SU-DHL-6 (cell line): Measurements from ENCODE around the gene DPEP1.

ENCODE experiments used
- H2AFZ ChIP-seq: fragments of 200-600 bp; sonication (generic); 2 replicates; pipeline ENCODE4 v1.6.1; 2014; ENCODE audit warnings: low read depth, mild to moderate bottlenecking, moderate library complexity, mixed read lengths, antibody characterized with exemption, low read length; ENCODE audit not compliant: severe bottlenecking
- H3F3A ChIP-seq: fragments of 200-600 bp; shearing (Covaris generic); 2 replicates; pipeline ENCODE4 v1.6.0; 2016; ENCODE audit warnings: antibody characterized with exemption, mild to moderate bottlenecking; ENCODE audit not compliant: insufficient read depth
- H3K27ac ChIP-seq: fragments of 200-600 bp; sonication (generic); 2 replicates; pipeline ENCODE4 v1.5.1; 2016; ENCODE audit warnings: low read depth, mild to moderate bottlenecking, low read length, moderate library complexity, mixed read lengths
- H3K27me3 ChIP-seq: fragments of 200-600 bp; sonication (generic), shearing (Covaris generic); 2 replicates; pipeline ENCODE4 v1.6.0; 2014; ENCODE audit warnings: mild to moderate bottlenecking, low read length
- H3K36me3 ChIP-seq: fragments of 200-600 bp; sonication (generic); 2 replicates; pipeline ENCODE4 v1.6.1; 2014; ENCODE audit warnings: mild to moderate bottlenecking, low read length, mixed read lengths
- H3K4me2 ChIP-seq: fragments of 300-600, 200-600 bp; shearing (Covaris generic), sonication (generic); 2 replicates; pipeline ENCODE4 v1.6.0; 2014; ENCODE audit warnings: low read length, low read depth, mild to moderate bottlenecking; ENCODE audit not compliant: poor library complexity, severe bottlenecking
- H3K4me3 ChIP-seq: fragments of 200-600 bp; sonication (generic); 2 replicates; pipeline ENCODE4 v1.5.1; 2014; ENCODE audit warnings: antibody characterized with exemption, low read length, mild to moderate bottlenecking, mixed read lengths; ENCODE audit not compliant: insufficient read depth, poor library complexity, severe bottlenecking
- H3K79me2 ChIP-seq: fragments of 200-600 bp; sonication (generic); 2 replicates; pipeline ENCODE4 v1.6.1; 2014; ENCODE audit warnings: mild to moderate bottlenecking, low read length, moderate library complexity; ENCODE audit not compliant: insufficient read depth
- H3K9ac ChIP-seq: fragments of 200-600 bp; sonication (generic); 2 replicates; pipeline ENCODE4 v1.7.0; 2014; ENCODE audit warnings: mild to moderate bottlenecking, low read length
- H3K9me2 ChIP-seq: fragments of 200-600 bp; sonication (generic); replicated peaks from 2 replicates; pipeline ENCODE4 v1.6.1; 2014; ENCODE audit warnings: low read length; ENCODE audit not compliant: insufficient read depth
- H3K9me3 ChIP-seq: fragments of 200-600 bp; sonication (generic); 2 replicates; pipeline ENCODE4 v1.6.1; 2014; ENCODE audit warnings: low read length, mixed read lengths; ENCODE audit not compliant: insufficient read depth
- H4K20me1 ChIP-seq: fragments of 200-600 bp; sonication (generic); 2 replicates; pipeline ENCODE4 v1.6.1; 2014; ENCODE audit warnings: low read depth, mild to moderate bottlenecking, antibody characterized with exemption, low read length, moderate library complexity, mixed read lengths
- EZH2phosphoT487 ChIP-seq: fragments of 200-600 bp; sonication (generic), shearing (Covaris generic); conservative IDR thresholded peaks from 2 replicates; pipeline ENCODE4 v1.6.1; 2018; ENCODE audit warnings: mild to moderate bottlenecking, antibody characterized with exemption, low read length, moderate library complexity, mixed read lengths
- TF ChIP-seq, protein P1 (sequence below): fragments of 200-600 bp; sonication (generic); IDR thresholded peaks from one replicate; pipeline ENCODE4 v1.5.1; 2017; ENCODE audit warnings: antibody characterized with exemption, mild to moderate bottlenecking, low read length, moderate library complexity; ENCODE audit not compliant: insufficient read depth, poor library complexity, severe bottlenecking

Gene DPEP1

DNA sequence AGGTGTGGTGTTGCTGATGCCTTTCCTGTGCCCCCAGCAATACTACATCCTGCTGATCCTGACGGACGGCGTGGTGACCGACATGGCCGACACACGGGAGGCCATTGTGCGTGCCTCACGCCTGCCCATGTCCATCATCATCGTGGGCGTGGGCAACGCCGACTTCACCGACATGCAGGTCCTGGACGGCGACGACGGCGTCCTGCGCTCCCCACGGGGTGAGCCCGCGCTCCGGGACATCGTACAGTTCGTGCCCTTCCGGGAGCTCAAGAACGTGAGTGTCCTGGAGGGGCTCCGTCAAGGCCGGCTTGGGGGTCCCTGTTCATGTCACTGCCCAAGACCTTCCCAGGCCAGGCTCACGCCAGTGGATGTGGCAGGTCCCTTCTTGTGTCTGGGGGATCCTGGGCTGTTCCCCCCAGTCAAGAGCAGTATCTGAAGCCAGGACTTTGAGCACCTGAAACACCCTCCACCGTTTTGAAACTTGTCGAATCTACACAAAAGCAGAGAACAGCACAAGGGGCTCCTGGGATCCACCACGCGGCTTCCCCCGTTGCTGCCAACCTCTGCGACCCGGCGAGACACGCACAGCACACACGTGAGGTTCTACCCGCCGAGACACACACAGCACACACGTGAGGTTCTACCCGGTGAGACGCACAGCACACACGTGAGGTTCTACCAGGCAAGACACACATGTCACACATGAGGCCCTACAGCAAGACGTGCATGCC lies 17.9 kb upstream of the DPEP1 start:
- H3K36me3 ChIP-seq, result no peaks in the 10 kb centered on the region
- no peak for TF ChIP-seq EZH2phosphoT487
- TF ChIP-seq, protein P1, sequence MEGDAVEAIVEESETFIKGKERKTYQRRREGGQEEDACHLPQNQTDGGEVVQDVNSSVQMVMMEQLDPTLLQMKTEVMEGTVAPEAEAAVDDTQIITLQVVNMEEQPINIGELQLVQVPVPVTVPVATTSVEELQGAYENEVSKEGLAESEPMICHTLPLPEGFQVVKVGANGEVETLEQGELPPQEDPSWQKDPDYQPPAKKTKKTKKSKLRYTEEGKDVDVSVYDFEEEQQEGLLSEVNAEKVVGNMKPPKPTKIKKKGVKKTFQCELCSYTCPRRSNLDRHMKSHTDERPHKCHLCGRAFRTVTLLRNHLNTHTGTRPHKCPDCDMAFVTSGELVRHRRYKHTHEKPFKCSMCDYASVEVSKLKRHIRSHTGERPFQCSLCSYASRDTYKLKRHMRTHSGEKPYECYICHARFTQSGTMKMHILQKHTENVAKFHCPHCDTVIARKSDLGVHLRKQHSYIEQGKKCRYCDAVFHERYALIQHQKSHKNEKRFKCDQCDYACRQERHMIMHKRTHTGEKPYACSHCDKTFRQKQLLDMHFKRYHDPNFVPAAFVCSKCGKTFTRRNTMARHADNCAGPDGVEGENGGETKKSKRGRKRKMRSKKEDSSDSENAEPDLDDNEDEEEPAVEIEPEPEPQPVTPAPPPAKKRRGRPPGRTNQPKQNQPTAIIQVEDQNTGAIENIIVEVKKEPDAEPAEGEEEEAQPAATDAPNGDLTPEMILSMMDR, result no peak
- H2AFZ ChIP-seq, result no peak overlapping the region
- no peaks in the 10 kb centered on the region for H4K20me1 ChIP-seq
- no peaks in the 10 kb centered on the region for H3K27me3 ChIP-seq
- H3K9me2 ChIP-seq, result no peaks in the 10 kb centered on the region
- H3K27ac ChIP-seq, result no peak overlapping the region
- H3K9ac ChIP-seq, result no peak overlapping the region
- H3K4me3 ChIP-seq, result no peak overlapping the region
- no peaks in the 10 kb centered on the region for H3F3A ChIP-seq
- no peaks in the 10 kb centered on the region for H3K9me3 ChIP-seq
- H3K4me2 ChIP-seq, result no peak overlapping the region
- no peaks in the 10 kb centered on the region for H3K79me2 ChIP-seq

DNA sequence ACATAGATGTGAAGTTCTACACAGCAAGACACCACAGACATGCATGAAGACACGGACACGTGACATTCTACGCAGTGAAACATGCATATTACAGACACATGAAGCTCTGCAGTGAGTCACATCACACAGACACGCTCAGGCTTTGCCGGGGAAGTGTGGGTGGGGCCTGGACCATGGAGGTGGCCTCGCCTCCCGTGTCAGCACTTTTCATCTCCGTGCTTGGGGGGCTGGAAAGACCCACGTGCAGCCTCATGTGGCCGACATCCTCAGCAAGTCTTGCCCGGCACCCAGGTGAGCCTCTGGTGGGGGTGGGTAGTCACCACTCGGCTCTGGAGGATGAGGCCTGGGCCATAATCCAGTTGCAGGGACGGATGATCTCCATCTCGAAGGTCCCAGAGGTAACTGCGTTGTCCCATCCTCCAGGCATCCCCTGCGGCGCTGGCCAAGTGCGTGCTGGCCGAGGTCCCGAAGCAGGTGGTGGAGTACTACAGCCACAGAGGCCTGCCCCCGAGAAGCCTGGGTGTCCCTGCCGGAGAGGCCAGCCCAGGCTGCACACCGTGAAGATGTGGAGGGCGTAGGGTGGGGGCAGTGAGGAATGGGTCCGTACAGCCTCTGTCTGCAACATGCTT lies 17.3 kb upstream of the DPEP1 start:
- Histone ChIP-seq H3K9me2 (no peaks in the 10 kb centered on the region), H2AFZ (no peak overlapping the region), H3K27me3 (no peaks in the 10 kb centered on the region), H3F3A (no peaks in the 10 kb centered on the region), H4K20me1 (no peaks in the 10 kb centered on the region), H3K4me2 (no peak overlapping the region), H3K9me3 (no peaks in the 10 kb centered on the region), H3K36me3 (no peaks in the 10 kb centered on the region), H3K9ac (no peak overlapping the region), H3K79me2 (no peaks in the 10 kb centered on the region), H3K27ac (no peak overlapping the region), H3K4me3 (no peak overlapping the region)
- TF ChIP-seq EZH2phosphoT487, result no peak
- TF ChIP-seq, protein P1, result no peak

DNA sequence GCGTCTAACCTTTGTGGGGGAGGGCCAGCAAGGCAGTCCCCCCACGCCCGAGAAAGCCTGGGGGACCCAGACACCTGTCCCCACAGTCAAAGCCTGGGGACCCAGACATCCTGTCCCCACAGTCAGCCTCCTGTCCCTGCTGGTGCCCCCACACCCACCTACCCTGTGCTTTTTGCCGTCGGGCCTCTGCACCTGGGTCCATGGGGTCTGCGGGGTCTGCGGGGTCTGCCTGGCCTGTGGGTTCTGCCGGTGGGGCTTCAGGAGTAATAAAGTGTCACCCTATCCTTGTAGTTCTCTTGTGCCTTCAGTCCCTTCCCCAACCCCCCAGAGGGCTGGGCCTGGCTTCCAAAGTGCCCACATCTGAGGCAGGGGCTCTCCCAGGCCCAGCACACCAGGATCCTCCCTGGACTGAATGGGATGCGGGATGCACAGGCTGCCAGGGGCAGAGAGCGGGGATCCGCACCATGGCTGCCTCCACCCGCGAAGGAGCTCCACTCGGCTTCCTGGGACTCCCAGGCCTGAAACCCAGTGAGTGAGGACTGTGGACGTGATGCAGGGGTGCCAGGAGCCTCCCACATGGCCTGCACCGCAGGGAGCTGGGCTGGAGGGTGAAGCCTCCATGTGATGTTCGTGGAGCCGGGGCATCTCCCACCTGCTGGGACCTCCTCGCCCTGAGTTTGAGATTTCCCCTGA lies 16.3 kb upstream of the DPEP1 start:
- no peak overlapping the region for H2AFZ ChIP-seq
- H3K27me3 ChIP-seq, result no peaks in the 10 kb centered on the region
- H3K9ac ChIP-seq, result no peak overlapping the region
- no peaks in the 10 kb centered on the region for H3K9me3 ChIP-seq
- H3K79me2 ChIP-seq, result no peaks in the 10 kb centered on the region
- no peaks in the 10 kb centered on the region for H3F3A ChIP-seq
- no peak overlapping the region for H3K4me3 ChIP-seq
- H3K27ac ChIP-seq, result no peak overlapping the region
- H3K36me3 ChIP-seq, result no peaks in the 10 kb centered on the region
- no peaks in the 10 kb centered on the region for H4K20me1 ChIP-seq
- no peak for TF ChIP-seq EZH2phosphoT487
- TF ChIP-seq, protein P1, result no peak
- H3K4me2 ChIP-seq, result no peak overlapping the region
- no peaks in the 10 kb centered on the region for H3K9me2 ChIP-seq
